ENCODE measurements around the gene HAS3.

HAS3 gene

GRCh38 chr16:69131167-69131838, 25.9 kb downstream of the HAS3 start:
- Histone ChIP-seq H2AFZ (ENCODE audit: low read length) (peak overlapping the region; percentile 37; the same call in 1 of the 2 replicates), H3K4me3 (ENCODE audit: low read length) (peak overlapping the region; percentile 96), H3K27me3 (replicated peaks; ENCODE audit: insufficient read depth, low read length) (no peaks in the 10 kb centered on the region), H3K36me3 (replicated peaks; ENCODE audit: insufficient read depth, low read length) (peaks cover 3% of the 10 kb centered on the region; the same call in 1 of the 2 replicates), H3K27ac (ENCODE audit: low read length) (peak overlapping the region; percentile 27; the same call in 1 of the 2 replicates), H3K4me2 (ENCODE audit: low read depth, low read length) (peak overlapping the region; percentile 75), H3K79me2 (ENCODE audit: low read length) (peaks cover 86% of the 10 kb centered on the region), H3K9me3 (replicated peaks; ENCODE audit: insufficient read depth, low read length) (no peaks in the 10 kb centered on the region), H3F3A (ENCODE audit: insufficient read depth, low read length) (no peaks in the 10 kb centered on the region), H3K4me1 (ENCODE audit: low read length) (peaks cover 9% of the 10 kb centered on the region; the same call in 1 of the 2 replicates), H4K20me1 (ENCODE audit: insufficient read depth, low read length) (no peaks in the 10 kb centered on the region), H3K9me2 (replicated peaks; ENCODE audit: insufficient read depth, low read length) (no peaks in the 10 kb centered on the region), H3K9ac (ENCODE audit: low read length) (peak overlapping the region; percentile 90)
- DNase-seq = no peak
- TF ChIP-seq EZH2phosphoT487 (IDR thresholded peaks at IDR 0.05; ENCODE audit: low read length) (no peak), CTCF (IDR thresholded peaks at IDR 0.05; ENCODE audit: low read length) (no peak), EZH2 (optimal IDR thresholded peaks at IDR 0.05; ENCODE audit: low read depth, low read length) (no peak)

GRCh38 chr16:69131839-69132423, 26.5 kb downstream of the HAS3 start:
- Histone ChIP-seq H3K79me2 (ENCODE audit: low read length) (peaks cover 86% of the 10 kb centered on the region), H3F3A (ENCODE audit: insufficient read depth, low read length) (no peaks in the 10 kb centered on the region), H3K4me1 (ENCODE audit: low read length) (peaks cover 9% of the 10 kb centered on the region; the same call in 1 of the 2 replicates), H3K27ac (ENCODE audit: low read length) (peak overlapping the region; percentile 27; the same call in 1 of the 2 replicates), H3K36me3 (replicated peaks; ENCODE audit: insufficient read depth, low read length) (peaks cover 4% of the 10 kb centered on the region; the same call in 1 of the 2 replicates), H3K9ac (ENCODE audit: low read length) (peak overlapping the region; percentile 90), H3K27me3 (replicated peaks; ENCODE audit: insufficient read depth, low read length) (no peaks in the 10 kb centered on the region), H2AFZ (ENCODE audit: low read length) (peak overlapping the region; percentile 37; the same call in 1 of the 2 replicates), H4K20me1 (ENCODE audit: insufficient read depth, low read length) (no peaks in the 10 kb centered on the region), H3K9me3 (replicated peaks; ENCODE audit: insufficient read depth, low read length) (no peaks in the 10 kb centered on the region), H3K9me2 (replicated peaks; ENCODE audit: insufficient read depth, low read length) (no peaks in the 10 kb centered on the region), H3K4me2 (ENCODE audit: low read depth, low read length) (peak overlapping the region; percentile 75), H3K4me3 (ENCODE audit: low read length) (peak overlapping the region; percentile 96)
- DNase-seq = peak; percentile 54
- TF ChIP-seq EZH2 (optimal IDR thresholded peaks at IDR 0.05; ENCODE audit: low read depth, low read length) = no peak
- no peak for TF ChIP-seq EZH2phosphoT487 (IDR thresholded peaks at IDR 0.05; ENCODE audit: low read length)
- no peak for TF ChIP-seq CTCF (IDR thresholded peaks at IDR 0.05; ENCODE audit: low read length)

- Histone ChIP-seq H3K36me3 (replicated peaks; ENCODE audit: insufficient read depth, low read length) (peaks cover 9% of the 10 kb centered on the region; the same call in 1 of the 2 replicates), H3K27ac (ENCODE audit: low read length) (peak within 1 kb of the TSS; percentile 51; the same call in 1 of the 2 replicates), H3K9me3 (replicated peaks; ENCODE audit: insufficient read depth, low read length) (no peaks in the 10 kb centered on the region), H3K4me1 (ENCODE audit: low read length) (peaks cover 9% of the 10 kb centered on the region; the same call in 1 of the 2 replicates), H3K9me2 (replicated peaks; ENCODE audit: insufficient read depth, low read length) (no peaks in the 10 kb centered on the region), H4K20me1 (ENCODE audit: insufficient read depth, low read length) (no peaks in the 10 kb centered on the region), H2AFZ (ENCODE audit: low read length) (peak within 1 kb of the TSS; percentile 88), H3K4me3 (ENCODE audit: low read length) (peak within 1 kb of the TSS; percentile 96), H3K27me3 (replicated peaks; ENCODE audit: insufficient read depth, low read length) (no peaks in the 10 kb centered on the region), H3F3A (ENCODE audit: insufficient read depth, low read length) (no peaks in the 10 kb centered on the region), H3K9ac (ENCODE audit: low read length) (peak within 1 kb of the TSS; percentile 90), H3K4me2 (ENCODE audit: low read depth, low read length) (peak within 1 kb of the TSS; percentile 81), H3K79me2 (ENCODE audit: low read length) (peaks cover 94% of the 10 kb centered on the region)
- DNase-seq = peak; percentile 89
- no peak for TF ChIP-seq EZH2 (optimal IDR thresholded peaks at IDR 0.05; ENCODE audit: low read depth, low read length)
- TF ChIP-seq CTCF (IDR thresholded peaks at IDR 0.05; ENCODE audit: low read length) = no peak
- TF ChIP-seq EZH2phosphoT487 (IDR thresholded peaks at IDR 0.05; ENCODE audit: low read length) = no peak
These were observed 27.2 kb downstream of the HAS3 start, which contains the start of the genes CHTF8 and UTP4 for GRCh38 chr16:69132424-69133252. TSS of gene CHTF8 (minus strand) at chr16:69132588. CDS start at chr16:69121458, 11,130 bp downstream. TSS of gene UTP4 (plus strand) at chr16:69132649. CDS start at chr16:69133460, 811 bp downstream.

Data from MM.1S (cell line).